ENCODE results near the gene PHYHD1.
A peak's percentile ranks its signal among the peaks of the same experiment; 100 is the strongest.

The PHYHD1 gene

DNA sequence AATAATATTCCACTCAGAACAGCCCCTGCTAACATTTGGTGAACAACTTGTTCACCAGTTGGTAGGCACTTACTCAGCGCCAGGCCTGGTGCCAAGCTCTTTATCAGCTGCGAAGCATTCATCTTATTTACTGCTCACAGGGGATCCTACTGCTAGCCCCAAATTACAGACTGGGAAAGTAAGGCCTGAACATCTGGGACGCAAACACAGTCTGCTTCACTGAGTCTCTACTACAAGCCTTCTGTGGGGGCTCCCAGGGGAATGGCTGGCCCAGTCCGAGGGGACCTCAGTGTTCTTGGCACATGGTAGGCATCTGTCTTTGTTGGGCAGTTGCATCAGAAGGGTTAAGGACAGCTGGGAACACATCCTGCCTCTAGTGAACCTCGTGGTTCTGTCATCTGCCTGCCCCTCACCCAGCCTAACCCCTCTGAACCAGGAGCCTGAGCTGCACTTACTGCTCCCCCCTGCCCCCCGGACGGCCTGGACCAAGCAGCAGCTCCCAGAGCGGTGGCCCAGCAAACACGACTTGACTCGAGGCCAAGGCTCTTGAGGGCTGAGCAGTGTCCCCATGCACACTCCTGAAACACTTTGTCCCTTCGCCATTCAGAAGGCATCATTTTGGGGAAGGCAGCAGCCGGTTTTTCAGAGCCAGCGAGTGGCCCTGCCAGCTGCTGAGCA is at the start of gene PHYHD1:
Gene PHYHD1 (plus strand): TSS at position 602 of the 678 bp plus-strand sequence. CDS start 1,342 bp downstream, outside the sequence.
- DNase-seq (ENCODE audit: low read depth): peak; percentile 75

DNA sequence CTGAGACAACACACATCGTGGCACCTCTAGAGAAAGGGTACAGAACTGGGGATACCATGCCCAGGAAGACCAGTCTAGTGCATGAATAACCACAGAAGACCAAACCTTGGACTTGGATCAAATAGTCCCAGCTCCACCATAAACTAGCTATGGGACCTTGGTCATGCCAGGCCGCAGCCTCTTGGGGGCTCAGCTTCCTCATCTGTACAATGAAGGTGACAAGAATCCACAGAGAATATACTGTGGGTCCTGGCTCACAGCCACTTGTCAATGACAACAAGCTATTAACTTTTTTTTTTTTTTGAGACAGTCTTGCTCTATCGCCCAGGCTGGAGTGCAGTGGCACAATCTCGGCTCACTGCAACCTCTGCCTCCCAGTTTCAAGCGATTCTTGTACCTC is 42.9 kb upstream of the PHYHD1 start:
- no peak for DNase-seq (ENCODE audit: low read depth)

DNA sequence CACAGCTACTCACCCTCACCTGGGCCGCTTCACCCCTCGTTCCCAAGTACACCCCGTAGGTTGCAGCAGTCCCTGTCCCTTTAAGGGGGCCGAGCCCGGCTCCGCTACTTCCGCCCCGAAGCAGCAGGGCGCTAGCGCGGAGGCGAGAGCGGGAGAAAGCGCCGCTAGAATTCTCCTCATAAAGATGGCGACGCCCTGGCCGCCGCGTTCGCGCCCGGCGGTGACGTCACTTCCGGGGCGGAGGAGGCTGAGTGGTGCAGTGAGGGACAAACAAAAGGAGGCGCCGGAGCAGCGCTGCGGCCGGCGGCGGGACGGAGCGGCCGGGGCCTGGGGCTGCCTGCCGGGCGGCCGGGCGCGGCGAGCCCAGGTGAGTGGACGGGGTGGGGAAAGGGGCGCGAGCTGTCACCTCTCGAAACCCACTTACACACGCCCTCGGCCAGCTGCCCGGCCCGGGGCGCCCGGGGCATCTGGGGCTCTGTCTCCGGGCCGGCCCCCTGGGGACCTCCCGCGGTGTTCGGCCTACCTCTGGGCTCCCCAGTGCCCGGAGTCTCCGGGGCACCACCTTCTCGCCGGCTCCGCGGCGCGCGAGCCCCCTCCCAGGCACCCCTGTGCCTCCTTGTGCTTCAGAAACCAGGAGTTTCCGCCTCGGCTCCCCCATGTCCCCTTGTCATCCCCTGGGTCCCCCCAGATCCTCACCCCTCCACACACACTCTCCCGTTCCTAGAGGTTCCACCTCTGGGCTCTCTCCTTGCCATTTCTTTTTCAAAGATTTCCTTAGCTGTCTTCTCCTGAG is 38.7 kb upstream of the PHYHD1 start, which contains the start of the genes KYAT1 and LRRC8A:
Gene KYAT1 (minus strand): TSS at position 67 of the 793 bp plus-strand sequence. CDS start 36,545 bp downstream, outside the sequence.
Gene LRRC8A (plus strand): TSS at position 250 of the 793 bp plus-strand sequence. CDS start 25,032 bp downstream, outside the sequence.
- DNase-seq (ENCODE audit: low read depth): peak; percentile 97

DNA sequence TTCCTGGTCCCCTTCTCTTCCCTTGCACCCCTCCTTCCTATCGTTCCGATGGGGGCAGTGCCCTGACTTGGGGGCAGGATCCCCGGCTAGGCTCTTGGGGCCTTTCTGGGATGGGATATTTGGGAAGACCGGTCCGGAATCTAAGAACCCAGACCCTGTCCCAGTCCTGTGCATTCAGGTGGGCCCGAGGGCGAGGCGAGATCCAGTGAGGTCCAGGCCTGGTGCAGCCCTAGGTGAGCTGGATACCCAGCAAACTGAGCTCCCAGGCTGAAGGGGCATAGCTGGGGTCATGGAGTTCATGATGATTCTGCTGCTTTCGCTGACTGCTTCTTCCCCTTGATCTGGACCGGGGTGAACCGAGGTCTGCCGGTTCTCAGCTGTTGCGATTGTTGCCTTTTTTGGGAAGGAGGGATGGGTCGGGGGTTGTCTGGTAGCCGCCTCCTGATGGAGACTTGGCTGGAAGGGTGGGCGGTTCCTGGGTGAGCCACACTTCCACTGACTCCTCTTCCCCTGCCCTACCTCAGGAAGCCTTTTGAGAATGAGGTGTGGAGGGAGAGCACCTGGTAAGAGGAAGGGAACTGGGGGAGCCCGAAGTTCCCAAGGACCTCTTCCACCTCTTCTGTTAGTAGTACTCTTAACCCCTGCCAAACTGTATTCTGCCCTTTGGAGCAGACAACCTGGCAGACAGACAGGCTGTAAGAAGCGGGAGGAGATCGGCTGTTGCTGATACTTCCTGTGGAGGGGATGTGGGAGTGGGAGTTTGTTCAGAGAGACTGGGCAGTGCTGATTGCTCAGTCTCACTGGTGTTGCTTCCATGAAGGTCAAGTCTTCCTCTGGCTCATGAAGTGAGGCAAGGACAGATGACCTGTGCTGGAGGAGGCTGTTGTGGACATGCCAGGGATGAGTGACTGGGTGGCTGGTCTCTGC is 37.8 kb upstream of the PHYHD1 start:
- DNase-seq (ENCODE audit: low read depth): peak; percentile 30

DNA sequence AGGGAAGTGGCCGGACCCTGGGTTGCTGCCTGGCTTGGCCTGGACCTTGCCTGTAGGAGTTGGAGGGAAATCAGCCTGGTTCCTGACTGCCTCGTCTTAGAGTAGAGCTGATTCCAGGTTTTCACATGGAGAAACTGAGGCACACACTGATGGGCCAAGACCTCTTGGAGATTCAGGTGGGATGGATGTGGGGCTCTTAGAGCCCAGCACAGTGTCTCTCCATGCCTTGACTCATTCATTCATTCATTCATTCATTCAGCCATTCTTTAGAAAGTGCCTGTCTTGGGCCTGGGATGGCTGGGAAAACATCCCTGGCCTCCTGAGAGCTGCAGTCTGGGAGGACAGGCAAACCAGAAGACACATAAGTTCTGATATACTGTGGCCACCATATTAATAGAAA is 36.6 kb upstream of the PHYHD1 start:
- DNase-seq (ENCODE audit: low read depth): no peak

DNA sequence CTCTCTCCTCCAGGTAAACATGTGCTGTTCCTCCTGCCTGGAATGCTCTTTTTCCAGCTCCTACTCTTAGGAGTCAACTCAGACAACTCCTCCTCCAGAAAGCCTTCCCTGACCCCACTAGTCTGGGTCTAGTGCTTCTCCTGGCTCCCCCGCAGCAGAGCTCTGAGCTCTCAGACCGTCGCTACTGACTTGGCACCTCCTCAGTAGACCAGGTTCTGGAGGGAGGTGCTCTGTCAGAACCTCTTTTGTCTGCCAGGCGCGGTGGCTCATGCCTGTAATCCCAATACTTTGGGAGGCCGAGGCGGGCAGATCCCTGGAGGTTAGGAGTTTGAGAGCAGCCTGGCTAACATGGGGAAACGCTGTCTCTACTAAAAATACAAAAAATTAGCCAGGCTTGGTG is 35.4 kb upstream of the PHYHD1 start:
- DNase-seq (ENCODE audit: low read depth): no peak

DNA sequence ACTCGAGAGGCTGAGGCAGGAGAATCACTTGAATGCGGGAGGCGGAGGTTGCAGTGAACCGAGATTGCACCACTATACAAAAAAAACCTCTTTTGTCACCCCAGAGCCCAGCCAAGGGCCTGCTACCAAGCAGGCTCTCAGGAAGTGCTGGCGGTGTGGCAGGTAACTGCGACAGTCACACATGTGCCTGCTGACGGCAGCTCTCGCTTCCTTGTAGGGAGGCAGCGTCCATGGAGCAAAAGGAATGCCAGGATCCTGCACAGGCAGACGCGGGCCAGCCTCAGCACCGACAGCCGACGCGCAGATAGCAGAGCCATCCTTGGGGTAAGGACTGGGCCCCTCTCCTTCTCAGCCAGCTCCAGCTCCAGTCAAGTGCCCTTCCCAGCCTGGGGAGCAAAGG is 35.0 kb upstream of the PHYHD1 start:
- no peak for DNase-seq (ENCODE audit: low read depth)

DNA sequence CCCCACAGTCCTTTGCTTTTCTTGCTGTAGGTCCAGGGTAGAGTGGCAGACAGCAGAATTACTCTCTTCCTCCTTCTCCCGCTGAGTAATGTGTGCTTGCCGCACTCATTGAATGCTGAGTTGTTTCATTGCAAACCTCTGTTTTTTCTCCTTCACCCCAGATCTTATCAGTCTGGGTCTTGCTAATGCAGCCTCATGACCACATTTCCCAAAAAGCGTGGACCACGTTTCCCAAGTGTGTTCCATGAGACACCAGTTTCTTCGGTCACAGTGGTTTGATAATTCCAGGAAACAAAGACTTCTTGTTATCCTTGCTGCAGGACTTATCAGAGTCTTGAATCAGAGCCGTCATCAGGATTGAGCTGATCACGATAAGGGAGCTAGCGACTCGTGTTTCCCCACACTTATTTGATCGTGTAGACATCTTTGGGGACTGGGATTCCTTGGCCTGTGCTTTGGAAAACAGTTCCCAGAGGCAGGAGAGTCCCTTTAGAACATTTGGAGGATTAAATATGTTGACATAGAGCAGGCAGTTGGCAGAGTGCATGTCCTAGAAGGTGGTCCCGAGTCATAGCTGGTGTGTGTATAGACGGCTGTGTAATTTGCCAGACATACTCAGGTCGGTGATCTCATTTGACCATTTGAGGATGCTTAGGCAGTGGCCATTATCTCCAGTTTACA is 34.4 kb upstream of the PHYHD1 start:
- DNase-seq (ENCODE audit: low read depth): peak; percentile 27

DNA sequence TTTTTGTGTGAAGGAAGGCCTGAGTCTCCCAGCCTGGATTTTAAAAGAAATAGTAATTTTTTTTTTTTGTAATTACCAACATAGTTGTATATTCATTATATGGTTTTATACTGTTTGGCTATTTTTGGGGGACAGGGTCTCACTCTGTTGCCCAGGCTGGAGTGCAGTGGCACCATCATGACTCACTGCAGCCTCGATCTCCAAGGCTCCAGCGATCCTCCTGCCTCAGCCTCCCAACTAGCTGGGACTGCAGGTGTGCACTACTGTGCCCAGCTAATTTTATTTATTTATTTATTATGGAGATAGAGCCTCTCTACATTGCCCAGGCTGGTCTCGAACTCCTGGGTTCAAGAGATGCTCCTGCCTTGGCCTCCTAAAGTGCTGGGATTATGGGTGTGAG is 33.7 kb upstream of the PHYHD1 start:
- DNase-seq (ENCODE audit: low read depth): no peak

DNA sequence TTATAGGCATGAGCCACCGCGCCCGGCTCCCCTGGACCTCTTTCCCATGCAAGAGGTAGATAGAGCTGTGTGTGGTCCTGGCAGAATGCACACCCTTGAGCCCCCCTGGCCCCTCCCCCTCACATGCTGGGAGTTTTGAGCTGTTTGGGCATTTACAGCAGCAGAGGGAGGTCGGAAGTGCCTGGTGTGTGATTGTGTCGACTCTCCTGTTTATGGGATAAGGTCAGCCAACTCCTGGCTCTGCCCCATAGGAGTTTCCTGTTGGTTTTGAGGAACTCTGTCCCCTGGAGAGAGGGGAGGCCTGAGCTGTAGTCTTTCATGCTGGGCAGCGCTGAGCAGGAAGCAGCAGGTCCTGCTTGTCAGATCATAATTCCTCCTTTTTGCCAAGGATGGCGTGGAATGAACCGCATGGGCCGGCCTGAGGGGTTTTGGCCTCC is 32.9 kb upstream of the PHYHD1 start:
- DNase-seq (ENCODE audit: low read depth): no peak

DNA sequence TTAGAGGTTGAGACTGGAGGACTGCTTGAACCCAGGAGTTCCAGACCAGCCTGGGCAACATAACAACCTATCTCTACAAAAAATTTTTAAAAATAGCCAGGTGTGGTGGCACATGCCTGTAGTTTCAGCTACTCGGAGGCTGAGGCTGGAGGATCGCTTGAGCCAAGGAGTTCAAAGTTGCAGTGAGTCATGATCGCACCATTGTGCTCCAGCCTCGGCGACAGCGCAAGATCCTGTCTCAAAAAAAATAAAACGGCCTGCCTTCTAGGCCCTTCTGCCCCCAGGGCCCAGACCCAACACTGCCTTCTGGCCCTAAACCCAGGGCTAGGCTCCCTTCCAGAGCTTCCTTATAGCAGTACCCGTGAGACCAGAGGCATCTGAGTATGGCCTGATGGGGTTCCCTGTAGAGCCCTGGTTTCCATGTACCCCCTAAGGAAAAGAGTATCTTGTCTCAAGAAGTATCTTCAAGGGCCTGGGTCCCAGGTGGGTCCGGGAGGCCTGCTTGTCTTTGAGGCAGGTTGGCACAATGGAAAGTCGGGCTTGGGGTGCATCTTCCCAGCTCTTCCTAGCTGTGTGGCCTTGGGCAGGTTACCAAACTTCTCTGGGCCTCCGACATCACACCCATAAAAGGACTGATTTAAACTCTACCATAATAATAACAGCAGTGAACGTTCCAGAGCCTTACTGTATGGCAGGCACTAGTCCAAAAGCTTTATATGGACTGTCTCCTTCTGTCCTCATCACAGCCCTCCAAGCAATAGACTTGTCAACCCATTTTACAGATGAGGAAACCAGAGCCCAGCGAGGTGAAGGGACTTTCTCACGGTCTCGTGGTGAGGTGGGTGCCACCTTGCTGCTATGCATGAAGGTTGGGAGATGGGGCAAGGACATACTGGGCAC is 29.2 kb upstream of the PHYHD1 start:
- DNase-seq (ENCODE audit: low read depth): peak; percentile 33

DNA sequence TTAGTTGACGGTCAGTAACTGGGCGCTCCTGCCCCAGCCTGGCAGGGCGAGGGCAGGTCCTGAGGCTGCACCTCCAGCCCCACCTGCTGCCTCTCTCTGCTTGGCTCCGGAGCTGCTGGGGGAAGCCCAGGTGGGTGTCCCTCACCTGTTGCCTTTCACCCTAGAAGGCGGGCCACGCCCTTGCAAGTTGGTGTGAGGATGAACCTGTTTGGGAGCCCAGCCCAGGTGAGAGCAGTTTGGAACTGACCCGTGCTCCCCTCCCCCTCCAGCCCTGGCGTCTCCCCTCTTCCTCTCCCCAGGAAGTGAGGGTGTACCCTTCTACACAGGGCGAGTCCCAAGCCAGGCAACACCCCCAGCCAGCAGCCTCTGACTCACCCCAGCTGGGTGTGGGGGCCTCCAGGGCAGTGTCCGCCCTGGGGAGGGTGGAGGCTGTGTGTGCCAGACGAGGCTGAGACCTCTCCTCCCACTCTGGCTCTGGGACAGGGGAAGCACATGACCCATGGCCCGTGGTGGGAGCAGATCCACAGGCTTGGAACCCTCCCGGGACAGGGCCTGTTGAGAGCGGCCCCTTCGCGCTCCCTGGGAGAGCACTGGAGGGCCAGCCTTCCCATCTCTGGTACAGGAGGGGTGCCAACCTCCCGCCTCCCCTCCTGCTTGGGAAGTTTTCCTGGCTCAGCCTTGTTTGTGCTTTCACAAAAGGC is 28.4 kb upstream of the PHYHD1 start:
- peak; percentile 90 for DNase-seq (ENCODE audit: low read depth)

DNA sequence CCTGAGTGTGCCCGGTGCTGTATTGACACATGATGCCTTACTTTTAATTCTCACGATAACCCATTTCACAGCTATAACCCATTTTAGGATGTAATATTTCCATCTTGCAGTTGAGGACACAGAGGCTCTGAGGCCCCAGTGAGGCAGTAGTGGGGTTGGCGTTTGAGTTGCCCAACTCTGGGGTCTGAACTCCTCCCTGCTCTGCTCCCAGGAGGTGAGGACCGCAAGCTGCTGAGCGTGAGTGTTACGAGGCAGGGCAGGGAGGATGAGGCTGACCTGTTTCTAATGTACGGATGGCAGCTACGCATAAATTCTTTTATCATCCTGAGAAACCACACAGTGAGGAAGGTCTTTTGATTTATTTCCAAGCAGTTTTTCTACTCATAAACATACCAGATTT is 27.4 kb upstream of the PHYHD1 start:
- no peak for DNase-seq (ENCODE audit: low read depth)

DNA sequence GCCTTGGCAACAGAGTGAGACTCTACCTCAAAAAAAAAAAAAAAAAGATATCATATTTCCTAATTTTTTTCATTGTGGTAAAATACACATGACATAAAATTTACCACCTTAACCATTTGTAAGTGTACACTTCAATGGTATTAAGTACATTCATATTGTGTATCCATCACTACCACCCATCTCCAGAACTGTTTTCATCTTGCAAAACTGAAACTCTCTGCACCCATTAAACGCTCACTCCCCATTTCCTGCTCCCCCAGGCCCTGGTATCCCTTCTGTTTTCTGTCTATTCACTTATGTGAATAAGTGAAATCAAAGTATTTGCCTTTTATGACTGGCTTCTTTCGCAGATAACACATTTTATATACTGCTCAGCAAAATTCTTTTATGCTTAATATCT is 26.0 kb upstream of the PHYHD1 start:
- no peak for DNase-seq (ENCODE audit: low read depth)

DNA sequence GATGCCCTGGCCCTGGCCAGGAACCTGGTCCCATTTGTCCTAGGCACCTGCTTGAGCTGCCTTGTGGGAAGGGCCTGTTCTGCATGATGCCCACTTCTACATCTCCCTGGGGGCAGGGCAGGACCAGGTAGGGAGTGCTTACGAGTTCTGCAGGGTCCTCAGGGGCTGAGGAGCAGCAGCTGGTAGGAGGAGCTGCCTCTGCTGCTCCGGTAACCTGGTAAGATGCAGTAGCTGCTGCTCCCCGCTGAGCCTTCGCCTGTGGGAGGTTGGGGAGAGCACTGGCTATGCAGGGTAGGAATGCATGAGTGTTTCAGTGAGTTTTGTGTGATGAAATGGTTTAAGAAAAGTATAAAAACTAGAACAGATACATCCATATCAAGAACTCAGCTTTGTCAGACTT is 25.2 kb upstream of the PHYHD1 start:
- no peak for DNase-seq (ENCODE audit: low read depth)

DNA sequence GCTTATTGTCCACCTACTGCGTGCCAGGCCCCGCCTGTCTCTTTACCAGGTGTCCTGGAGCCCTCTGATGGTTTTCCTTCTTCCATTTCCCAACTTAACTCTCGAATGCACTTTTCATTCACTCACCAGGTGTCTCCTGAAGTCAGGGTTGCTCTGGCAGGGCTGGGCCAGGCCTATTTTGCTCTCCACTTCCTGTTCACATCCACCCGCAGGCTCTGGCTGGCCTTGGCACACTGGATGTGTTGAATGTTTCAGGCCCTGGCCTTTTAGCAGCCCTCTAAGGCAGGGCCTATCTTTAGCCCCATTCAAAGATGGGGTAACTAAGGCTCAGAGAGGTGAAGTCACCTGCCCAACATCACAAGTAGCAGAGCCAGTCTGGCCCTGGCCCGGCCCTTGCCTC is 22.4 kb upstream of the PHYHD1 start:
- no peak for DNase-seq (ENCODE audit: low read depth)

DNA sequence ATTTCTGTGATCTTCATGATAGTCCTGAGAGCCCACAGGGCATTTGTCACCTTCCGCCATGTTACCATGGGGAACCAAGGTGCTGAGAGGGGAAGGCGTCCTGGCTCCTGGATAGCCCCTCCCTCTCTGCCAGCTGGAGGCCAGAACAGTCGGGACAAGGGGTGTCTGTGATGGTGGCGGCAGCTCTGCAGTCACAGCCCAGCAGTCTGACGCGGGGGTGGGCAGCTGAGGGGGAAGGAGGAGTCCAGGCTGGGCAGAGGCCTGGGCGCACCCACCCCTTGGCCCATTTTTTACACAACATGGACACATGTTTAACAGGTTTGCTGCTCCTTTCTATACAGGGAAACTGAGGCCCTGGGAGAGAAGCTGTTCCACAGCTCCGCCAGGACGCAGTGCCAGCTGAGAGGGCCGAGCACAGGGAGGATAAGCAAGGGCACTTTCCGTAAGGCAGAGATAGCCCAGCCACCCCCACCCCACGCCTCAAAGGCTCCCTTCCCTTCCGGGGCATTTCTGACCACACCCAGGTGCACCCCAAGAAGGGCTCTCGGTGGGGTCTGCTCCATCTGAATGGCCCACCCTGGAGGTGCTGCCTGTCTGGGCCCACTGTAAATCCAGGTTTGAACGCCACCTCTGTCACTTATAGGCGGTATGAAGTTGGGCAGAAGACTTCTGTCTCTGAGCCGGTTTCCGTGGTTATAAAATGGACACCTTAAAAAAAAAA is 21.8 kb upstream of the PHYHD1 start:
- no peak for DNase-seq (ENCODE audit: low read depth)

DNA sequence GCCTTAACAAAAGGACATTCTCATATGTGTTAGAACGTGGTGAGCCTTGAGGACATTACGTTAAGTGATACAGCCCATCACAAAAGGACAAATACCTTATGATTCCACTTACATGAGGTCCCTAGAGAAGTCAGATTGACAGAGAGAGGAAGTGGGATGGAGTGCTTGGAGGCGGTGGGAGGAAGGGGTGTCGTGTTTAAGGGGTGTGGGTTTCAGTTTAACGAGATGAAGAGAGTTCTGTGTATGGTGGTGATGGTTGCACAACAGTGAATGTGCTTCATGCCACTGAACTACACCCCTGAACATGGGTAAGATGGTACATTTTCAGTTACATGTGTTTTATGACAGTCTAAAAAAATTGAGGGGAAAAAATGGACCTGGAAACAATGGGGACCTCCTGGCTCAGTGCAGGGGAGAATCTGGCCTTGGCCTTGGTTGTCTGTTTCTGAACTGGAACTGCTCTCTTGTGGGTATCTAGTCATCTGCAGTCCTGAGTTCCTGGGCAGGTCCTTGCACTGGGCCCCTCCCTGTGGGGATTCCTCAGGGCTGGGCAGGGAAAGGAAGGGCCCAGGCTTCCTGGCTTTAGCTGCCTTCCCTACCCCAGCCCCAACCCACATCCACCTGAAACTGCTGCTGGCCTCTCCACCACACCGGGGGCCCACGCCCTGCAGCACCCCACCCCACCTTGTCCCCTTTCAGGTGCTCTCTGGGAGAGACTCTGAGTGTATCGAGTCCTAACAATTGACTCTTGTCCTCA is 21.0 kb upstream of the PHYHD1 start:
- DNase-seq (ENCODE audit: low read depth): peak; percentile 37

Data from ELR (cell line).